ENCODE data around the gene TIMM17A. TPM values are rescaled to one million over a fixed set of nuclear protein-coding genes. Genes with fewer than 3 reads are reported as not detected.

The TIMM17A gene
- total and polyA plus RNA-seq, 2 experiments from 2014 or later, result 68.8 to 123 TPM

- Histone ChIP-seq H3K9ac (no peak overlapping the region), H3K9me3 (ENCODE audit: low read depth) (no peaks in the 10 kb centered on the region), H3K79me2 (ENCODE audit: insufficient read depth) (no peaks in the 10 kb centered on the region), H2AFZ (no peak overlapping the region), H4K20me1 (ENCODE audit: insufficient read depth) (no peaks in the 10 kb centered on the region), H3K4me3 (no peak overlapping the region), H3K36me3 (ENCODE audit: low read depth) (no peaks in the 10 kb centered on the region), H3K4me1 (ENCODE audit: insufficient read depth) (no peaks in the 10 kb centered on the region), H3K27me3 (replicated peaks; ENCODE audit: insufficient read depth) (no peaks in the 10 kb centered on the region), H3K27ac (no peak overlapping the region), H3F3A (ENCODE audit: insufficient read depth) (no peaks in the 10 kb centered on the region), H3K9me2 (ENCODE audit: insufficient read depth) (no peaks in the 10 kb centered on the region), H3K4me2 (ENCODE audit: unreplicated experiment) (no peak overlapping the region)
- in situ Hi-C loops (cut with MboI), result no loop called here
- TF ChIP-seq EZH2phosphoT487 (IDR thresholded peaks at IDR 0.05; ENCODE audit: insufficient read depth, low read depth), result no peak
- DNase-seq, result no peak
- WGBS, 2 experiments (ENCODE audit: low coverage in 1 of 2, low lambda C conversion rate in 2 of 2, missing lambda C conversion rate in 2 of 2), result 71 to 83% methylated on average over 3 of the region's 3 CpGs
Measured at GRCh38 chr1:201928266-201928665, 27.0 kb upstream of the TIMM17A start.

DNA sequence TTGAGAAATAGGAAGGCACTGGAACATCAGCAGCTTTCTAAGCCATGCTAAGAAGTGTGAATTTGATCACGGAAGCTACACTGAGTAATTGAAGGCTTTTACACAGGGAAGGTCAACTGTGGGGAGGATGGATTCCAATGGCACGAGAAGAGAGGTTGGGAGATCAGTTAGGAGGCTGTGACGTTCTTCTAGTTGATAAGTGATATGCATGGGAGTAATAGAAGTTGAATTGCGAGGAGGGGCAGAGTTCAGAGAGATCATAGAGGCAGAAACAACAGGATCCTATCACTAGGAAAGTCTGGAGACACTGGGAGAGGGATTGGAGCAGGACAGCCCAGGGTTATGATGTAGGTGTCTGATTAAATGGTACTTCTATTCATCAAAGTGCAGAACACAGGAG lies 25.2 kb upstream of the TIMM17A start:
- DNase-seq, result no peak
- in situ Hi-C loops (cut with MboI), result no loop called here
- WGBS, 2 experiments (ENCODE audit: low coverage in 1 of 2, low lambda C conversion rate in 2 of 2, missing lambda C conversion rate in 2 of 2), result 58 to 62% methylated on average over 4 of the region's 4 CpGs

GRCh38 chr1:201930803-201931202 lies 24.5 kb upstream of the TIMM17A start:
- no peak for TF ChIP-seq EZH2phosphoT487 (IDR thresholded peaks at IDR 0.05; ENCODE audit: insufficient read depth, low read depth)
- TF ChIP-seq EZH2 (IDR thresholded peaks at IDR 0.05; ENCODE audit: insufficient read depth, poor library complexity, severe bottlenecking), result no peak
- no peaks in the 10 kb centered on the region for H3K9me3 ChIP-seq (ENCODE audit: low read depth)
- H3F3A ChIP-seq (ENCODE audit: insufficient read depth), result no peaks in the 10 kb centered on the region
- in situ Hi-C loops (cut with MboI), result no loop called here
- H3K27me3 ChIP-seq (replicated peaks; ENCODE audit: insufficient read depth), result no peaks in the 10 kb centered on the region
- no peaks in the 10 kb centered on the region for H3K36me3 ChIP-seq (ENCODE audit: low read depth)
- 59 to 66% methylated on average over 5 of the region's 5 CpGs for WGBS, 2 experiments (ENCODE audit: low coverage in 1 of 2, low lambda C conversion rate in 2 of 2, missing lambda C conversion rate in 2 of 2)
- H3K79me2 ChIP-seq (ENCODE audit: insufficient read depth), result no peaks in the 10 kb centered on the region
- DNase-seq, result no peak
- H3K9me2 ChIP-seq (ENCODE audit: insufficient read depth), result no peaks in the 10 kb centered on the region
- no peak overlapping the region for H3K4me2 ChIP-seq (ENCODE audit: unreplicated experiment)
- H3K9ac ChIP-seq, result no peak overlapping the region
- no peak overlapping the region for H3K4me3 ChIP-seq
- no peaks in the 10 kb centered on the region for H4K20me1 ChIP-seq (ENCODE audit: insufficient read depth)
- peaks cover 9% of the 10 kb centered on the region; the same call in 1 of the 2 replicates for H3K4me1 ChIP-seq (ENCODE audit: insufficient read depth)
- H2AFZ ChIP-seq, result no peak overlapping the region
- no peak overlapping the region for H3K27ac ChIP-seq

More for the DNA sequence above, 25.2 kb upstream of the TIMM17A start:
- Histone ChIP-seq H4K20me1 (ENCODE audit: insufficient read depth) (no peaks in the 10 kb centered on the region), H3K9me2 (ENCODE audit: insufficient read depth) (no peaks in the 10 kb centered on the region), H3K79me2 (ENCODE audit: insufficient read depth) (no peaks in the 10 kb centered on the region), H3F3A (ENCODE audit: insufficient read depth) (no peaks in the 10 kb centered on the region), H3K27me3 (replicated peaks; ENCODE audit: insufficient read depth) (no peaks in the 10 kb centered on the region), H3K4me1 (ENCODE audit: insufficient read depth) (peaks cover 9% of the 10 kb centered on the region; the same call in 1 of the 2 replicates), H3K4me3 (no peak overlapping the region), H3K4me2 (ENCODE audit: unreplicated experiment) (no peak overlapping the region), H3K36me3 (ENCODE audit: low read depth) (no peaks in the 10 kb centered on the region), H2AFZ (no peak overlapping the region), H3K9ac (no peak overlapping the region), H3K9me3 (ENCODE audit: low read depth) (no peaks in the 10 kb centered on the region), H3K27ac (no peak overlapping the region)
- no peak for TF ChIP-seq EZH2 (IDR thresholded peaks at IDR 0.05; ENCODE audit: insufficient read depth, poor library complexity, severe bottlenecking)
- TF ChIP-seq EZH2phosphoT487 (IDR thresholded peaks at IDR 0.05; ENCODE audit: insufficient read depth, low read depth), result no peak

DNA sequence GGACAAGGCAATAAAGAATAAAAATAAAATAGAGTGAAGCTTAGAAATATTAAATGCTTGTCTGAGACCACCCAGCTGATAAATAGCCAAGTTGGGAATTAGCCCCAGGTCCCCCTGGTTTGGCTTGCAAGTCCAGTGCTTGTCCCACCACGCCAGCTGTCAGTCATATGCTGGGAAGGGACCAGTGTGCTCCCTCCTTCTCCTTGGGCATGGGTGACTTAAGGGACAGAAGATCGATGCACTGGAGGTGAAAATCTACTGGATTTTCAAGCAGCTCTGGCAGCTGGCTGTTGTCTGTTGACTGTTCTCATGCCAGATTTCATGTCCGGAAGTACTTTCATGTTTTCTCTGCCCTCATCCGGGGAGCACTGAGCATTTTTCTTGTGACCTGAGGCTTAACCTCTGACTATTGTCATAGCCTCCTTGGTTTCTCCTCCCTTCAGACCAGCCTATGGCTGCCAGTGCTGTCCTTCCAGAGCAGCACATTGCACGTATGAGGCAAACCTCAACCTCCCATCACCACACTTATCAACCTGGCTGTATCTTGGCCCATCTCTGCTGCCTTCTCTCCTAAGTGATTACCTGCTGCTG lies 21.4 kb upstream of the TIMM17A start:
- Histone ChIP-seq H3K9me3 (ENCODE audit: low read depth) (no peaks in the 10 kb centered on the region), H3K9ac (no peak overlapping the region), H4K20me1 (ENCODE audit: insufficient read depth) (no peaks in the 10 kb centered on the region), H3K27ac (no peak overlapping the region), H3K9me2 (ENCODE audit: insufficient read depth) (no peaks in the 10 kb centered on the region), H3K27me3 (replicated peaks; ENCODE audit: insufficient read depth) (no peaks in the 10 kb centered on the region), H3K4me3 (no peak overlapping the region), H3K4me1 (ENCODE audit: insufficient read depth) (peaks cover 21% of the 10 kb centered on the region), H3K79me2 (ENCODE audit: insufficient read depth) (no peaks in the 10 kb centered on the region), H3K36me3 (ENCODE audit: low read depth) (no peaks in the 10 kb centered on the region), H2AFZ (peak overlapping the region; percentile 72), H3K4me2 (ENCODE audit: unreplicated experiment) (no peak overlapping the region), H3F3A (ENCODE audit: insufficient read depth) (no peaks in the 10 kb centered on the region)
- in situ Hi-C loops (cut with MboI), result no loop called here
- TF ChIP-seq EZH2phosphoT487 (IDR thresholded peaks at IDR 0.05; ENCODE audit: insufficient read depth, low read depth), result no peak
- no peak for TF ChIP-seq EZH2 (IDR thresholded peaks at IDR 0.05; ENCODE audit: insufficient read depth, poor library complexity, severe bottlenecking)
- 21 to 27% methylated on average over 5 of the region's 5 CpGs for WGBS, 2 experiments (ENCODE audit: low coverage in 1 of 2, low lambda C conversion rate in 2 of 2, missing lambda C conversion rate in 2 of 2)
- DNase-seq, result peak; percentile 29

Measured in GM23248 (cell line).